Measurements from ENCODE around the gene SMIM27.
"Not testable (repeated sequence)": the region's sequence is repeated elsewhere in the genome, so short reads cannot be mapped to it uniquely, and the experiment has no call there.

The SMIM27 gene, protein sequence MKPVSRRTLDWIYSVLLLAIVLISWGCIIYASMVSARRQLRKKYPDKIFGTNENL

DNA sequence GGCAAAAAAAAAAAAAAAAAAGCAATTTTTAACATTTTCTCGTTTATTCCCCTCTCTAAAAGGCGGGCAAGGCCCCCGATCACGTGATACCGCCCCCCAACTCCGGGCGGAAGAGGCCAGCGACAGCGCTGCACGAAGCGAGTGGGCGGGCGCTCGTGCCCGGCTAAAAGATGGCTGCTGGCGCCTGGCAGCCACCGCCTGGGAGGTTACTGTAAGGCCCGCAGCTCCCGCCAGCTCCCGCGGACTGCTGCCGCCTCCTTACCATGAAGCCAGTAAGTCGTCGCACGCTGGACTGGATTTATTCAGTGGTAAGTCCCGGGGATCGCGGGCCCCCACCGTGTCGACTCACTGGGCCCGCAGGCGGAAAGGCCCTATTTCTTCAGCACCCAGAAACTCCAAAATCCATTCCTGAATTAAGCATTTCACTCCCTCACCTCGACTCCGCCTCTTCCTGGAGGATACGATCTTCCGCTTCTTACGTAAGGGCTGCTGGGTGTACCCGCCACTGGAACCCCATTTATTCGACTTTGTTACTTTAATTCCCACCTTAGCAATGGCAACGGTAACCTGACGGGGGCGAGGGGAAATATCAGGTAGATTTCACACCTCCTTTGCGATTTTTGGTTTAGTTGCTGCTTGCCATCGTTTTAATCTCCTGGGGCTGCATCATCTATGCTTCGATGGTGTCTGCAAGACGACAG lies at the start of gene SMIM27, which contains the start of gene TOPORS:
TSS of gene SMIM27 (plus strand) at position 156 of the 701 bp plus-strand sequence. CDS start at position 264, 108 bp downstream.
TSS of gene TOPORS (minus strand) at position 415 of the 701 bp plus-strand sequence. CDS start at position 265, 150 bp downstream.
- Mint-ChIP-seq H3K27me3 (ENCODE audit: low read depth) (no peaks in the 10 kb centered on the region), H3K9me3 (no peaks in the 10 kb centered on the region), H3K27ac (peak within 1 kb of the TSS; percentile 94), H3K4me3 (peak within 1 kb of the TSS; percentile 92), H3K36me3 (ENCODE audit: low read depth) (peaks cover 13% of the 10 kb centered on the region), H3K4me1 (ENCODE audit: low read depth) (peaks cover 35% of the 10 kb centered on the region)

DNA sequence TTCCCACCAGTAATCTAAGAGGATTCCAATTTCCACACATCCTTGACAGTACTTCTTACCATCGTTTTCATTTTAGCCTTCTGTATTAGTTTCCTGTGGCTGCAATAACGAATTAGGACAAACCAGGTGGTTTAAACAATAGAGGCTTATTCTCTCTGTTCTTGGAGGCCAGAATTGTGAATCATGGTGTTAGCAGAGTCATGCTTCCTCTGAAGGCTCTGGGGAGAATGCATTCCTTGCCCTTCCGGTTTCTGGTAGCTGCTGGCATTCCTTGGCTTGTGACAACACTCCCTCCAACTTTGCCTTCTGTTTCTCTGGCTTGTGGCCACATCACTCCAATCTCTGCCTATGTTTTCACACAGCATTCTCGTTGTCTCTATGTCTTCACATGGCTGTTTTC lies 49.7 kb upstream of the SMIM27 start:
- H3K4me1 Mint-ChIP-seq (ENCODE audit: low read depth): no peaks in the 10 kb centered on the region
- H3K27me3 Mint-ChIP-seq (ENCODE audit: low read depth): no peaks in the 10 kb centered on the region
- H3K36me3 Mint-ChIP-seq (ENCODE audit: low read depth): peaks cover 20% of the 10 kb centered on the region
- H3K9me3 Mint-ChIP-seq: no peaks in the 10 kb centered on the region
- no peak overlapping the region for H3K27ac Mint-ChIP-seq
- H3K4me3 Mint-ChIP-seq: no peak overlapping the region

DNA sequence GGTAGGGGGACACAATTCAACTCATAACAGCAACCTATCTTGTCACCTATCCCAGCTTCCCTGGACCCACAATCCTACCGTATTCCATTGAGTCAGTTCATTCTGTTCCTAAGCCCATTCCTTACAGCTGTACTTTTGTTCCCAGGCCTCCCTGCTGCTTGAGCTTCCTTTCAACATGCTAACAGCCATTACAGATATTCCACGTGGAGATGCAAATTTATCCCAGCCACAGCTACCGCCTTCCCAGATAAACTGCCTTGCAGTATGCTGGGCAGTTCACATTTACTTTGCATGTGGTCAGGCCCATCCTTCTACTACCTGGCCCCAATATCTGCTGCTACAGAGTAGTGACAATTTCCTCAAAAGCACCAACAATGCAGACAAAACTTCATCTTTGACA lies 49.1 kb upstream of the SMIM27 start:
- peaks cover 3% of the 10 kb centered on the region for H3K4me1 Mint-ChIP-seq (ENCODE audit: low read depth)
- H3K36me3 Mint-ChIP-seq (ENCODE audit: low read depth): peaks cover 19% of the 10 kb centered on the region
- H3K27me3 Mint-ChIP-seq (ENCODE audit: low read depth): no peaks in the 10 kb centered on the region
- no peak overlapping the region for H3K4me3 Mint-ChIP-seq
- H3K27ac Mint-ChIP-seq: no peak overlapping the region
- no peaks in the 10 kb centered on the region for H3K9me3 Mint-ChIP-seq

DNA sequence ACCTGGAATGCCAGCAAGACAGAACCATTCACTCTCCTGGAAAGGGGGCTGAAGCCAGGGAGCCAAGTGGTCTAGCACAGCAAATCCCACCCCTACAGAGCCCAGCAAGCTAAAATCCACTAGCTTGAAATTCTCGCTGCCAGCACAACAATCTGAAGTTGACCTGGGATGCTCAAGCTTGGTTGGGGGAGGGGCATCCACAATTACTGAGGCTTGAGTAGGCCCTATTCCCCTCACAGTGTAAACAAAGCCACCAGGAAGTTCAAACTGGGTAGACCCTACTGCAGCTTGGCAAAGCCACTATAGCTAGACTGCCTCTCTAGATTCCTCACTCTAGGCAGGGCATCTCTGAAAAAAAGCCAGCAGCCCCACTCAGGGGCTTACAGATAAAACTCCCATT lies 43.4 kb upstream of the SMIM27 start:
- Mint-ChIP-seq H3K27ac (no peak overlapping the region), H3K4me3 (no peak overlapping the region), H3K27me3 (ENCODE audit: low read depth) (no peaks in the 10 kb centered on the region), H3K36me3 (ENCODE audit: low read depth) (peaks cover 7% of the 10 kb centered on the region), H3K9me3 (no peaks in the 10 kb centered on the region), H3K4me1 (ENCODE audit: low read depth) (peaks cover 31% of the 10 kb centered on the region)

DNA sequence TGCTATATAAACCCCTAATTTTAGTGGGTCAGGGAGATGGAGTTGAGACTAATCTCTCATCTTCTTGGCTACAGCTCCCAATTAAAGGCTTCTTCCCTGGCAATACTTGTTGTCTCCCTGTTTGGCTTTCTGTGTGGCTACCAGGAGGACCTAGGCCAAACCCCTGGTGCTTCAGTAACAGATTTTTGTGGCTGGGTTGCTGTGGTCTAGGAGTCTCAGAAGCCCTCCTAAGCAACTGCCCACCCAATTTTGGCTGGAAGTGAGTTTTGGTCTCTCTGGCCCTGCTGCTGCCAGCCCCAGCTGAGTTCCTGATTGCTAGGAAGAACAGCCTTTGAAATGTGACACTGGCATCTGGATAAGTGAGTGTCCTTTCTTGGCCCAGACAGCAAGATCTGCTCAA lies 35.9 kb upstream of the SMIM27 start:
- H3K36me3 Mint-ChIP-seq (ENCODE audit: low read depth): peaks cover 52% of the 10 kb centered on the region
- H3K27ac Mint-ChIP-seq: no peak overlapping the region

DNA sequence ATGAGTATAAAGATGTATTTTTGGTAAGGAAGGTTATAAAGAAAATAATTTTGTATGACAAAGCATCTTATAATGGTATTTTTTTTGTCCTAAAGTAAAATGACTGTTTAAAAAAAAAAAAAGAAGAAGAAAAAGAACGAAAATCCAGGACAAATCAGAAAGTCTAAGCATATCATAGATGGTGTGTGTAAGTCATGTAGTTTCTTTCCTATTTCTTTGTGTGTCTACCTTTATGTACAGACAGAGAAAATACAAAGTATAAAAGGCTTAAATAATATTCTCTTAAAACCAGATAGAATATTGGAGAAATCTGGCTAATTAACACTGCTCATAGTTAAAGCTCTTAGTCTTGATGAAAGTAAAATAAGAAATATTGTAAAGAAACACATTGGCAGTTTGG lies 33.9 kb upstream of the SMIM27 start:
- Mint-ChIP-seq H3K4me3 (no peak overlapping the region), H3K4me1 (ENCODE audit: low read depth) (peaks cover 25% of the 10 kb centered on the region), H3K36me3 (ENCODE audit: low read depth) (peaks cover 70% of the 10 kb centered on the region), H3K27ac (no peak overlapping the region), H3K27me3 (ENCODE audit: low read depth) (no peaks in the 10 kb centered on the region), H3K9me3 (peaks cover 13% of the 10 kb centered on the region)

More for the DNA sequence above, 35.9 kb upstream of the SMIM27 start:
- Mint-ChIP-seq H3K27me3 (ENCODE audit: low read depth) (no peaks in the 10 kb centered on the region), H3K9me3 (peaks cover 13% of the 10 kb centered on the region), H3K4me1 (ENCODE audit: low read depth) (peaks cover 24% of the 10 kb centered on the region), H3K4me3 (no peak overlapping the region)

DNA sequence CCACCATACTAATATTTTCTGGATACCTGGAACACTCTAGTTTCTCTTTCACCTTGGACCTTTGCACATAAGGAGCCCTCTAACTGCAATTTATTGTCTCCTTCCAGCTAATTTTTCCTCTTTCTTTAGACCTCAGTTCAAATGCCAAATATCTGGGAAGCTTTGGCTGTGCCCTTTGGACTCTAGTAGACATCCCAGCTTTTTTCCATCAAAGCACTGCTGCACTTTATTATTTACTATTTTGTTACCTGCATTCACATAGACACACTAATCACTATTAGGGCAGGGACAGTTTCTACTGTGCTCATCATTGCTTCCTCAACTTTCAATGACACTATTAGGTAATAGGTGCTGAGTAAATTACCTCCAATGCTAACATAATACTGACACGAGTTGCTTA lies 28.2 kb upstream of the SMIM27 start:
- peaks cover 4% of the 10 kb centered on the region for H3K9me3 Mint-ChIP-seq
- peaks cover 41% of the 10 kb centered on the region for H3K4me1 Mint-ChIP-seq (ENCODE audit: low read depth)
- peak overlapping the region; percentile 93 for H3K4me3 Mint-ChIP-seq
- H3K27ac Mint-ChIP-seq: no peak overlapping the region
- no peaks in the 10 kb centered on the region for H3K27me3 Mint-ChIP-seq (ENCODE audit: low read depth)
- H3K36me3 Mint-ChIP-seq (ENCODE audit: low read depth): peaks cover 37% of the 10 kb centered on the region

DNA sequence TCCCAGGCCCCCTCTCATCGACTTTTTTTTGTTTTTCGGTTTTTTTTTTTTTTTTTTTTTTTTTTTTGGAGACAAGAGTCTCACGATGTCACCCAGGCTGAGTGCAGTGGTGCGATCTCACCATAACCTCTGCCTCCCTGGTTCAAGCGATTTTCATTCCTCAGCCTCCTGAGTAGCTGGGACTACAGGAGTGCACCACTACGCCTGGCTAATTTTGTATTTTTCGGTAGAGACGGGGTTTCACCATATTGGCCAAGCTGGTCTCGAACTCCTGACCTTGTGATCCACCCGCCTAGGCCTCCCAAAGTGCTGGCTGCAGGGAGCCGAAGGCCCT lies 27.6 kb upstream of the SMIM27 start:
- H3K9me3 Mint-ChIP-seq; H3K27ac Mint-ChIP-seq; H3K27me3 Mint-ChIP-seq (ENCODE audit: low read depth): not testable (repeated sequence)
- H3K36me3 Mint-ChIP-seq (ENCODE audit: low read depth): peaks cover 36% of the 10 kb centered on the region
- H3K4me3 Mint-ChIP-seq: peak overlapping the region; percentile 93
- peaks cover 41% of the 10 kb centered on the region for H3K4me1 Mint-ChIP-seq (ENCODE audit: low read depth)

DNA sequence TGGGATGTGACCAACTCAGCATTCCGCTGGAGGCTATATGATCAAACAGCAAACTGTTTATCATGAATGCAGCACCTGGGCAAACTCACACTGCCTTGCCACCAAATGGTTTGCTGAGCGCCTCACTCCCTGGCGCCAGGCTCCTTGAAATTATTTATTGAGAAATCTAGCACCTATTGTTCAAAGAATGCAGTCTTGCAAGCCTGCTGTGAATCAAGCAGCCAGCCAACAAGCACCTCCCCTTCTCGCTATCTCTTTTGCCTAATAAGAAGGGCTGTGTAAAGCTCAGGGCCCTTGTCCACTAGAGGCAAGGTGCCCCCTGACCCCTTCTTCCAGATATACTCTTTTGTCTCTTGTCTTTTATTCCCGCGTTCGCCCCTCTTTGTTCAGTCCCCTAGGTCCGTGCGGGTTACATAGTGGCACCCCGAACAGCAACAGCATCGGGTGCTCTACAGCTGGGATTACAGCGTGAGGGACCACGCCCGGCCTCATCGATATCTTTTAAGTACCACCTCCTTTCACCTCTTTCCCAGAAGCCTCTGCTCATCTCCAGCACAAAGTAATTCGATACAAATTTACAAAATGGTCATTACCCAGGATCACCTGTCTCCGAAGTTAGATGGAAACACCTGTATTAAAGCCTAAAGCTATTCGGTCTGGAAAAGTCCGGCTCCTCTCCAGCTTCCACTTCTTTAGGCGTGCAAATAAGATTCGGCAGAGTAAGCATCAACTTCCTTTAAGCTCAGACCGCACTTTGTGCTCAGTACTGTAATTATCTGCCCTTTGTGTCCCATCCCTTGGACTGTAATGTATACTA lies 27.0 kb upstream of the SMIM27 start:
- H3K9me3 Mint-ChIP-seq: peaks cover 4% of the 10 kb centered on the region
- H3K4me3 Mint-ChIP-seq: peak overlapping the region; percentile 93
- peaks cover 36% of the 10 kb centered on the region for H3K36me3 Mint-ChIP-seq (ENCODE audit: low read depth)
- H3K4me1 Mint-ChIP-seq (ENCODE audit: low read depth): peaks cover 41% of the 10 kb centered on the region
- peak overlapping the region; percentile 86 for H3K27ac Mint-ChIP-seq
- no peaks in the 10 kb centered on the region for H3K27me3 Mint-ChIP-seq (ENCODE audit: low read depth)

DNA sequence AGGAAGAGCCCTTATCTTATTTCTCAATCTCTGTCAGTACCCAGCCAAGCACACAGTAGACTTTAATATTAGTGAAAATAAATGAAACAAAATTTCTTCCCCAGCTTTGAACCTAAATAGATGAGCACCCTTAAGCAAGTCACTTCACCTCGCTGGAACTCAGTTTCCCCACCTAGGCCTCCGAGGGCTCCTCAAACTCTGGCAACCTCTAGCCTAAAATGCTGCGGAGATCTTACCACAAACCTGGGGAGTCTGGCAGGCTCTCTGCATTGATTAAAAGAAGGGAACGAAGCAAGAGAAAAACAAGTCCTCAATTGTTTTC lies 26.5 kb upstream of the SMIM27 start:
- Mint-ChIP-seq H3K4me1 (ENCODE audit: low read depth) (peaks cover 41% of the 10 kb centered on the region), H3K36me3 (ENCODE audit: low read depth) (peaks cover 32% of the 10 kb centered on the region), H3K9me3 (peaks cover 4% of the 10 kb centered on the region), H3K27me3 (ENCODE audit: low read depth) (no peaks in the 10 kb centered on the region), H3K4me3 (peak overlapping the region; percentile 93), H3K27ac (peak overlapping the region; percentile 86)

DNA sequence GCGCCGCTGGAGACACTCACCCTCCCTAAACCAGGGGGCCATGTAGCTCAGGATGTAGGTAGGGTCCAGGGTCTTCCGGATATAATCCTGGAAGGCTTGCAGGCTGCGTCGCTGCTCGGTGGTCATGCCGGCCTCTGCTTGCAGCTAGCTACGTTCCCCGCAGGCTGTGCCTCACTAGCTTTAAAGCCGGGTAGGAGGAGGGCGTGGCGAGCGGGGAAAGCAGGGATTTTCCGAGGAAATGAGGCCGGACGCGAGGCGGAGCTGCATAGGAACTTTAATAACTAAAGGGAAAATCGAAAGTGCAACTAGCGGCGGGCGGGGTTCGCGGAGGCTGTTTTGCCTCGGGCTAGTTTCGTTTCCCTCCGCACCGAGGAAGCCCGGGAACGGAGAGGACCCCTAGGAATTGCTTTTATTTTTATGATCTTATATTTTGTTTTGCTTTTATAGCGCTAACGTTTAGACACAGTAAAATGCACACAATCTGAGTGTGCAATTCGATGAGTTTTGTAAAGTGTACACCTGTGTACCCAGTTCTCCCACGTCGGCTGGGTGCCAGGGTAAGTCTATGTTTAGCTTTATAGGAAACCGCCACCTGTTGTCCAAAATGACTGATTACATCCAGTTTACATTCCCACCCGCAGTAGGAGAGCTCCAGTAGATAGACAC lies 26.0 kb upstream of the SMIM27 start, which contains the start of gene RIGI:
TSS of gene RIGI (minus strand) at position 156 of the 666 bp plus-strand sequence. CDS start at position 126, 30 bp downstream.
- Mint-ChIP-seq H3K4me3 (peak within 1 kb of the TSS; percentile 93), H3K27ac (peak within 1 kb of the TSS; percentile 86), H3K4me1 (ENCODE audit: low read depth) (peaks cover 41% of the 10 kb centered on the region), H3K36me3 (ENCODE audit: low read depth) (peaks cover 35% of the 10 kb centered on the region), H3K9me3 (peaks cover 4% of the 10 kb centered on the region), H3K27me3 (ENCODE audit: low read depth) (no peaks in the 10 kb centered on the region)

DNA sequence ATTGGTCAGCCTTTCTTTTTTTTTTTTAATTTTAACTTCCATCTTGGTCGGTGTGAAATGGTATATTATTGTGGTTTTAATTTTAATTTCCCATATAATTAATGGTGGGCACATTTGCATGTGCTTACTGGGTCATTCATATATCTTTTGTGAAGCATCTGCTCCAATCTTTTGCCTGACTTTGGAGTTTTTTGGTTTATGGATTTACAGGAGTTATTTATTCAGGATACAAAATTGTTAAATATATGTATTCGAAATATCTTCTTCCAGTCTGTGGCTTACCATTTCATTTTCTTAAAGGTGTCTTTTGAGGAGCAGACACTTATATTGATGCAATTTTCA lies 25.4 kb upstream of the SMIM27 start:
- Mint-ChIP-seq H3K36me3 (ENCODE audit: low read depth) (peaks cover 30% of the 10 kb centered on the region), H3K27ac (peak overlapping the region; percentile 86), H3K27me3 (ENCODE audit: low read depth) (no peaks in the 10 kb centered on the region), H3K9me3 (peaks cover 4% of the 10 kb centered on the region), H3K4me3 (peak overlapping the region; percentile 93), H3K4me1 (ENCODE audit: low read depth) (peaks cover 39% of the 10 kb centered on the region)

DNA sequence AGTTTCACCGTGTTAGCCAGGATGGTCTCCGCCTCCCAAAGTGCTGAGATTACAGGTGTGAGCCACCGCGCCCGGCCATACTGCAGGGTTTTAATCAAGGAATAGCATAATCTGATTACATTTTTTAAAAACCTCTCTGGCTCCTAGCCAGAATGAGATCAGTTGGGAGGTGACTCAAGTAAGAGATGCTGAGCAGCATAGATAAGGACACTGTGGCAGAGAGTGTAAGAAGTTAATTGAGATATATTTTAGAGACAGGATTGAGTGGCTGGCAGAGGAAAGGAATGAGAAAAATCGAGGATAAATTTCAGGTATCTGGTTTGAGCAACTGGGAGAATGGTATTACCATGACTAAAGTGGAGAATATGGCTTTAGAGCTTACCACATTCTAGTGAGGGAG lies 18.8 kb upstream of the SMIM27 start:
- Mint-ChIP-seq H3K27ac (no peak overlapping the region), H3K4me1 (ENCODE audit: low read depth) (peaks cover 2% of the 10 kb centered on the region), H3K9me3 (no peaks in the 10 kb centered on the region), H3K4me3 (no peak overlapping the region), H3K27me3 (ENCODE audit: low read depth) (no peaks in the 10 kb centered on the region), H3K36me3 (ENCODE audit: low read depth) (peaks cover 13% of the 10 kb centered on the region)

DNA sequence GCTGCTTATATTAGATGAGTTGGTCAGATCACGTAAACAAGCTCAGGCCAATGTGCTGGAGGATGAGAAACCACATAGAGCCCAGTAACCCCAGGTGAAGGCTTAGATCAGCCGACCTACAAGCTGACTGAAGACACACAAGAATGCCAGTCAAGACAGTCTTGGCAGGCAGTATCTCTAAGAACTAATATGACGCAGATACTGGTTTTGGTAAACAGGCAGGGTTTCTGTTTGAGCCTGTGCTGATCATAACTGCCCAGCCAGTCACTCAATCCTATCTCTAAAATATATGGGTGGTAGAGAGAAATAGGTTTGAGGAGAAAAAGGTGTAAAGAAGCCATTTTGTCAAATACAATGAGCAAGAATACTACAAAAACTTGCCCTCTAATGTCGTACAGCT lies 18.3 kb upstream of the SMIM27 start:
- Mint-ChIP-seq H3K36me3 (ENCODE audit: low read depth) (peaks cover 14% of the 10 kb centered on the region), H3K4me1 (ENCODE audit: low read depth) (peaks cover 2% of the 10 kb centered on the region), H3K9me3 (no peaks in the 10 kb centered on the region), H3K4me3 (no peak overlapping the region), H3K27me3 (ENCODE audit: low read depth) (no peaks in the 10 kb centered on the region), H3K27ac (no peak overlapping the region)

All from T-helper 1 cell treated with Interleukin-12 subunit alpha and Interleukin-12 subunit beta and Interleukin-4 antibody, amounts not matched to agents 30 μg/mL and 1 μg/mL, for 36 hours (primary cell).